CD4-positive, alpha-beta T cell treated with Interleukin-15 for 1 hour (primary cell): Measurements from ENCODE around the gene TAX1BP1.
"Not testable (repeated sequence)": the region's sequence is repeated elsewhere in the genome, so short reads cannot be mapped to it uniquely, and the experiment has no call there.

Experiments used
- DNase-seq: peaks from one replicate; pipeline ENCODE4 v3.0.0-alpha.2; 2020

Gene TAX1BP1

DNA sequence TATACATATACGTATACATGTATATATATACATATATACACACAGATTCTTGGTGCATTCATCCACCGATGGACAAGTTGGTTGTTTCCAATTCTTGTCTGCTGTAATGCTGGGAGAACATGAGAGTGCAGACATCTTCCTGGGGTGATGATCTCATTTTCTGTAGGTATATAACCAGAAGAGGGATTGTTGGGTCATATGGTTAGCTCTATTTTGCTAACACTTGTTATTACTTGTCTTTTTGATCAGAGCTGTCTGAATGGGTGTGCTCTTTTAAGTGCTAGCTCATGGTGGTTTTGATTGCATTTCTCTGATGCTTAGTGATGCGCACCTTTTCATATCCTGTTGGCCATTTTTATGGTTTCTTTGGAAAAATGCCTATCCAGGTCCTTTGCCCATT is 106.4 kb downstream of the TAX1BP1 start:
- DNase-seq = no peak

DNA sequence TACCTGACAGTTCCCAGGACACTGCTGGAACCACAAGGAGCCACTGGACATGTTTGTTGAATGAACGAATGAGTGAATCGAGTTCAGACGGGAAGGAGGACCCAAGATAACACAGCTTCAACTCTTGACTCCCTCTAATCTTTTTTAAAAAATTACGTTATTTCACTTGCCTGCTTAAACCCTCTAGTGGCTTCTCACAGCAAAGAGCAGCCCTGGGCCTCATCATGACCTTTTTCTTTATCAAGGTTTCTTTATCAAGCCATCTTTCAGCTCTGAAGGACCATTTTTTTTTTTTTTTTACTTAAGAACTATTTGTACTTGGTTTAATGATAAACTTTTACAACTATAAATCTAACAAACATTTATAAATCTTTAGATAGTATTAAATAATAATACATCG is 110.6 kb downstream of the TAX1BP1 start:
- DNase-seq = no peak

DNA sequence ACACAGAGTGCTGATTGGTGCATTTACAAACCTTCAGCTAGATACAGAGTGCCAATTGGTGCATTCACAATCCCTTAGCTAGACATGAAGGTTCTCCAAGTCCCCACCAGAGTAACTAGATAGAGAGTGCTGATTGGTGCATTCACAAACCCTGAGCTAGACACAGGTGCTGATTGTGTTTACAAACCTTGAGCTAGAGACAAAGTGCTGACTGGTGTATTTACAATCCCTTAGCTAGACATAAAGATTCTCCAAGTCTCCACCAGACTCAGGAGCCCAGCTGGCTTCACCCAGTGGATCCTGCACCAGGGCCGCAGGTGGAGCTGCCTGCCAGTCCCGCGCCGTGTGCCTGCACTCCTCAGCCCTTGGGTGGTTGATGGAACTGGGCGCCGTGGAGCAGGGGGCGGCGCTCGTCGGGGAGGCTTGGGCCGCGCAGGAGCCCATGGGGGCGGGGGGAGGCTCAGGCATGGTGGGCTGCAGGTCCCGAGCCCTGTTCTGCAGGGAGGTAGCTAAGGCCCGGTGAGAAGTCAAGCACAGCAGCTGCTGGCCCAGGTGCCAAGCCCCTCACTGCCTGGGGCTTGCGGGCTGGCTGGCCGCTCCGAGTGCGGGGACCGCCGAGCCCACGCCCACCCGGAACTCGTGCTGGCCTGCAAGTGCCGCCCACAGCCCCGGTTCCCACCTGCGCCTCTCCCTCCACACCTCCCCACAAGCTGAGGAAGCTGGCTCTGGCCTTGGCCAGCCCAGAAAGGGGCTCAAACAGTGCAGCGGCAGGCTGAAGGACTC is 116.9 kb downstream of the TAX1BP1 start:
- not testable (repeated sequence) for DNase-seq

DNA sequence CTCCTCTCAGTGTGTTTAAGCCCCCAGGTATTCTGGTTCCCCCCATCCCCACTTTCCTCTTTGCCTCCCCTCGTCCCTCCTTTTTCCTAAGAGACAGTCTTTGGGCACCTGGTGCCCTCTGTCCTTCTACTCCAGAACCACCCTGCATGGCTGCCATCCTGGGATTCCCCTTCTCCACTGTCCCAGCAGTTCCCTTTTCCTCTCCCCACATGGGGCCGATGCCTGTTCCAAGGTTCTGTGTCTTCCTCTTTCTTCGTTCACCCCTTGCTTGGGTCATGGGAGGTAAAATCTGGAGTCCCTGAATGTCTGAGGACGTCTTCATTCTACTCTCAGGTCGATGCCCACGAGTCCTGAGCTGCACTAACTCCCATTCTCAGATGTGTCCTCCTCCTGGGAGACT is 120.8 kb downstream of the TAX1BP1 start:
- DNase-seq = no peak

DNA sequence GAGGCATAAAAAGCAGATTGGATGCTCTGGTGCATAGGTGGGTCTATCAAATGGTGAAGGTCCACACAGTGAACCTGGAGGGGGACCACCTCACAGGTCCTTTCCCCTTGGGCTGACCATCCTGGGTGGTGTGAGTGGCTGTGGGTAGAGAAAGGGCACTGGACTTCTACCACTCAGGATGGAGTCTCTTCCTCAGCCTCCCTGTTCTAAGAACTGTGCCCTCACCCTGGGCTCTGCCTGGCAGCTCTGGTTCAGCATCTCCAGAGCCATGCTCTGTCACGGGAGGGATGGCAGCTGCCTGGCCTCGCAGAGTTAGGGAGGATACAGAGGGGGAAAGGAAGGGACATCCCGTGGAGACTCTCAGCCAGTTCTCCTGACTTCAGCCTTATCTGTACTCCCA is 121.8 kb downstream of the TAX1BP1 start:
- no peak for DNase-seq

DNA sequence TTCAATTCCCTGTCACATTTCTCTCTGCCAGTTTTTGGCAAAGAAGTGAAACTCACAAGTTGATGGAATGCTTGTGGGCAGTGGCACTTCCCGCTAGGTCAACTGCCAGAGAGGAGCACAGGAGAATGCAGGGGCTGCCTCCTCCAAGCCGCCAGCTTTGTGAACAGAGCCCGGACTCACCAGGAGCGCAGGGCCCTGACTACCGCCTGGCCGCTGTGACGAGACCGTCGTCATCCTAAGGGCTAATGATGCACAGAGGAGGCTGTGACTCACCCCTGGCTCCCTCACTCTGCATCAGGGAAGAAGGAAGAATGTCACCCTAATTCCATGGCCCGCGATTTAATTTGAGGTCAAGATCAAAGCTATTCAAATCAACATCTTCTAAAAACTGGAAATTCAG is 123.9 kb downstream of the TAX1BP1 start:
- DNase-seq = no peak

DNA sequence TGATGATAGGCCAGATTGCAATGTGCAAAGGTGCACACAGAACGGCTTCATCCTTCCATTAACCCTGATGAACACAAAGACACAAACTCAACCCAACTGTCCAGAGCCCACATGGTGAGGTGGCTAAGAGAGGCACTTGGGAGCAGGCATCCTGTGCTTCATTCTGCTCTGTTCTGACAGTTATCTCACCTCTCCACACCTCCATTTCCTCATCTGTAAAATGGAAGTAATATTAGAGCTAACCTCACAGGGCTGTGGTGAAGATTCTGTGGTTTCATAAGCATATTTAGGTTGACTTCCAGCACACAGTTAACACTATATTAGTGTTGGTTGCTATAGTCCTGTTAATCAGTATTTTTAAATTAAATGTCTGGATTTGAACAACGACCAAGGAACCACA is 126.3 kb downstream of the TAX1BP1 start:
- no peak for DNase-seq

DNA sequence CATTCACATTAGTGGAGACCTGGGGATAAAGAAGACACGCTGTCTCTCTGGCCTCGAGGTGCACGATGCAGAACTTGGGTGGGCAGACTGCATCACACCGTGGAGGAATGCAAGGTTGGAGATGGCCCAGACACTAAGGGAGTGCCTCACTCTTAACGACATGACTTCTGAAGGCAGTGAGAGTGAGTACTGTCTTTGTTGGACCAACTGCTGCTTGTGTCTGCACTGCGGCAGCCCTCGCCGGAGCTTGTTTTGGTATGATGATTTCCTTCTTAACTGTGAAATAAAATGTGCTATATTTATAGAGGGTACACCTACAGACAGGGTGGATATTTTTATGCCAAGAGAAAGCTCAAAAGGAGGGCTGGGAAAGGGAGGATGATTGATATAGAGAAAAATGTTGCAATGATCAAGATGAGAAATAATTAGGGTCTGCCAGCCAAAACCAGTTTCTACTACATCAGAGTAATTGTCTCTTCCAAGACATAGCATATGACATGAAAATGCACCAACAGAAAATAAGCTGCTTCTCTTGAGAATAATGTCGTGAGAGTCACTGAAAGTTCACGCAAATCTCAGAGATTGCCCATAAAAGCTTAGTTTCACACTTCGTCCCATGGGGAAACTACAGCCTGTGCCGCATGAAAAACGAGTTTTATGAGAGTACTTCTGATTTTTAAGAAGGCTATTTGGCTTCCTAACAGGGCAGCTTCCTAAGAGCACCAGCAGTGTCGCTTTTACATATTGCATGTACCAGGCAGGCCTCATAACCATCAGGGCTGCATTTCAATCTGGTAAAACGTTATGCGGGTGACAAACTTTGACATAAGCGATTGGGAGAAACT is 127.1 kb downstream of the TAX1BP1 start:
- DNase-seq = no peak

DNA sequence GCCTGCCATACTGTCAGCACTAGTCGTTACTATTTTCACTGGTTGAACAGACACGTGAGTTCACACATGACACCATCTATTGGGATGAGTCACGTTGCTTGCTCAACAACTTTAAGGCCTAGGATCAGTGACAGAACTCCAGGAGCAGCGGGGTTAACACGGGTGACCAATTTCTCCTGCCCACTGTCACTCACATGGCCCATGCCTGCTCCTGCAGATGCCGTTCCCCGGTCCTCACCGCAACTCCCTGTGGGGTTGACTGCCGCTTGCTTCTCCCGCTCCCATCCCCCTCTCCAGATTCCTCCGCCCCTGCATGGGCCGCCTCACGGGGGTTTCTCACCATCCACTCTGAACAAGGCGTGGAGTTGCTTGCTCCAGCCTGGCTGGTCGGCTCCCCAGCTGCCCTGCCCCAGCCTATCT is 128.2 kb downstream of the TAX1BP1 start:
- no peak for DNase-seq

DNA sequence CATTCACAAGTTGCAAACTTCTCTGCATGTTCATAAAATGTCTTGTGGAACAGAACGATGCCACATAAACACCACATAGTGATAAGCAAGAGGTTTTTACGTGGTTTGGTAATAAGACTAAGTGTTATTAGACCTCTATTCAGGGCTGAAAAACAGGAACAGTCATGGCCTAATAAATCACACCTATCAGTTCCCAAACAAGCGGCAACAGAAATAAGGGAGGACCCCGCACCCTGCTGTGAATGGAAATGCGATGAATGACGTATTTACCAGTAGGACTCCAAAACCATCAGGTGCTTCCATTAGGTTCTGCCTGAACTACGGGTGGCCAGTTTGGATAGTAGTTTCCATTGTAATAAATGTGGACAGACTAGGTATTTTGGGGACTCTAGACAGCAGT is 129.1 kb downstream of the TAX1BP1 start:
- no peak for DNase-seq

DNA sequence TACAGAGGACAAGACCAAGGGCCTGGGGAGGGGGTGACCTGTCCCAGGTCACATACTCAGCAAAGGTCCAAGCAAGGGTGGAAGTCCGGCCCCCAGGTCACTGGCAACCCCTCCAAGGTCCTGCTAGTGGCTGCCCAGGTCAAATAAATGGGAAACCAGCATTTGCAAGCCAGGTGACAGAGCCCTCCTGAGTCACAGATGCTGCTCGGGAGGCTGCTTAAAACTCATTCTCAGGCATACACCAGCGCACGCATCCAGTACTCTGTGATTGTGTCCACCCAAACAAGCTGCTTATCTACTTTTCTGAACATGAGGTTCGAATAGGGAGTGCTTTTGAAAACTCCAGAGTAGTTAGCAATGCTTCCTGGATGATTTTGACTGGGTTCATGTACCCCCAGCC is 130.6 kb downstream of the TAX1BP1 start:
- DNase-seq = no peak

DNA sequence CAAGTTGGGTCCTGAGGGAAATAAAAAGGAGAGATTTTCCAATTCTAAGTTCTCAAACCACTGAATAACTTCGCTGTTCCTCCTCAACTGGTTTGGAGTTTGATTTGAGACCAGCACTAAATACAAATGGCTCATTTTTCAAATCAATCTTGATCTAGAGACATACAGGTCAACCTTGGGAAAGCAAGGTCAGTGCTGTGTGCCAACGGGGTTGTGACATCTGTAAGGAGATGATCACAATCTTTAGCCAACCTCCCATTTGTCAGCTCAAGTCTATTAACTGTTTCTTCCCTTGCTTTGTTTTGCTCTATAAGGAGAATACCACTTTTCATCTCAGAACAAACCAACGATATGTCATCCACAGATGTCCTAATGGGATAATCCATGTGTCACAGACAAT is 131.1 kb downstream of the TAX1BP1 start:
- DNase-seq = no peak

DNA sequence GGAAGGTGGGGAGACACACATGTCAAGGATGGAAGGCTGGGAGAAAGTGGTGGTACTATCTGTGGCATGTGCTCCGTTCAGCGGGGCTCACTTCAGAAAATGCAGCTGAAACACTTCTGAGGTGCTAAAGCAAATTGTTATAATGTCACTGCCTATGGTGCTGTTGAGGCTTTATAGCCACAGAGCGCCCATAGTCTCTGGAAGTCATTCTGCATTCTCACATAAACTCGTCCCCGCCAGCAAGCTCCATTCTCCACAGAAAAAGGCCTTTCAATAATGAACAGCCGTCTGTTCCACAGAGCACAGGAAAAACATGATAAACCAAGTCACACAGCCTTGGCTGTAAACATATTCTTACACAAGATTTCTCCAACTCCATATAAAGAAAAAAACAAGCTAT is 131.9 kb downstream of the TAX1BP1 start:
- DNase-seq = no peak

DNA sequence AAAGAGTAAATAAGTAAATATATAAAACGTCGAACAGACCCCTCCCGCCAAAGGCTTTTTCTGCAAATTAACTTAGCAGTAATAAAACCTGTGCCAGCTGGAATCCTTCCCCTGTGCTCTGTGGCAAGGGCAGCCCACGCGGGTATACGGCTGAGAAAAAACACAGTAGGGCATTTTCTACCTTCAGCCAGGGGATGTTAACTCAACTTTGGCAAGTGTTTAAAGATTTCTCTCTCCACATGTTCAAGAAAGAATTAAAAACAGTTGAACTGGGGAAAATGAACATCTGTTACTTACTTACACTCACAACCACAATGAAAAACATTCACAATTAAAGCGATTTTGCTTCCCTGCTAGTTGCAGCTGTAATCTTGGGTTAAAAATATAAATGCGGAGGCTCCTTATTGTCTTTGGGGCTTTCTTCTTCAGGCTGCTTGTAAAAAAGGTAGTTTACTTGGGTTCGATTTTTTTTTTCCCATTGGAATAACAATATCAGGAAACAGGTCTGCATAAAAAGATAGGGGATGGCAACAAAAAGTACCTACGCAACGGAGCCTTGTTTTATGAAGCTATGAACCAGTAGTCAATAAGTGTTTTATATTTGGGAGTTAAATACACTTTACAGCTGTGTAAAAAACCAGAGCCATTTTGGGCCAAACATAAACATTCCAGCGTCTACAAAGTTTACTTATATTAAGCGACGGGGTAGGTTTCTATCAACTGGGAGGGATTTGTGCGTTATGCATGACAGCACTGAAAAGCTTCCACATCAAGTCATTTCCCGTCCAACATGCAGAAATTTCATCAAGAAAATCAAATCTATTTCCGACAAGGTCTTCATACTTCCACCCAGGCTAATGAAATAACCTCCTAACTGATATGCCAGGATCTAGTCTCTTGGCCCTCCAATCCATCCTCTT is 132.7 kb downstream of the TAX1BP1 start:
- no peak for DNase-seq

DNA sequence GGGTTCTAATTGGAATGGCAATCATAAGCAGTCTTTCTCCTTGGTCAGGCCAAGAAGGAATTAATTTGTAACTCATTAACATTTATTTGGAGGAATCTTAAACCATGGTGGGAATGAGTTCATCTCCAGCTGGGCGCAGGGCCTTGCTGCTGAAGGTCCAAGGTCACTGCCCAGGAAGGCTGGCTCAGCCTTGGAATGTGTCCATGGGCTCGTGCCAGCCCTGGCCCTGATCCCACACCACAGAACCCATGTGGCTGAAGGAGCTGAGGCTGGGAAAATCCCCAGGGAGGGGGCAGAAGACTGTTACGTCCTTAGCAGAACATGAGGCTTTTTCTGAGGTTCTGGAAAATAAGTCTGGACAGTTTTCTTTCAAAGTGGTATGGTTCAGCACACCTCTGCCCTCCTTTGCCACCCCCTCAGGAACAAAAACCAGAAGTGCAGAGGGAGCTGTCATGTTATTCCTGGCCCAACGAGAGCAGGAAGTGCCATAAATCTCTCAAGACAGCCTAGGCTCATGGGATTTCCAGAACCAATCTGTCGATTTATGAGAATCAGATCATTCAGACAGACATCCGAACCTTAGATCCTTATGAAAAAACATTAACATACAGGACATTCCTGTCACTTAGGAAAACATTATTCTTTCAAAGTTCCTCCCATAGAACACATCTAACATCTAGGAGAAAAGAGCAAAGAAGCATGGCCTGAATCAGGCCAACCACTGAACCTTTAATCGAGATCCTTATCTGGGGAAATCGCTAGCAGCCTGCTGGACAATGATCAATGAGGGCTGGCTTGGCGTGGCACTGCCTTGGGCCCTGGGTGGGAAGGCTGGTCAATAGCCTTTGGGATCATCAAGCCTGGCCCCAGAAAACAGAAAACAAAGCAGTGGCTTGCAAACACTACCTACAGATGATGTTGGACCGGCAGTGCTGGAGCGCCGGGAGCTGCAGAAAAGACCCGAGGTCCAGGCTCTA is 134.3 kb downstream of the TAX1BP1 start:
- DNase-seq = no peak

DNA sequence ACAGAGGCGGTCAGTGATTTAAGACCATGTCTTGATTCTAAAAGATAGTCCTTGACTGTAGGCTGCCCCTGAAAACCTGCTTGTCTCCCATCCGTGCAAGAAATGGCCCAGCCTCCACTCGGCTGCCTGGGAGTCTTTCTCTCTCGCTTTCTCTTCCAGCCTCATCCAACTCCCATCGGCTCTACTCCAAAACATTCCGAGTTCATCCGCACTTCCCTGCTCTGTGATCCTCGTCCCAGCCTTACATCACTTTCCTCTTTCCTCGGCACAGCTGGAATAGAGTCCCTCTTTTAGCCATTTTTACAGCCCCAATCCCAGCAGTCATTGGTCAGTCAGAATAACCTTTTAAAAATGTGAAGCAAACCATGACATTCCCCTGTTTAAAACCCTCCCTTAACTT is 135.1 kb downstream of the TAX1BP1 start:
- DNase-seq = no peak

DNA sequence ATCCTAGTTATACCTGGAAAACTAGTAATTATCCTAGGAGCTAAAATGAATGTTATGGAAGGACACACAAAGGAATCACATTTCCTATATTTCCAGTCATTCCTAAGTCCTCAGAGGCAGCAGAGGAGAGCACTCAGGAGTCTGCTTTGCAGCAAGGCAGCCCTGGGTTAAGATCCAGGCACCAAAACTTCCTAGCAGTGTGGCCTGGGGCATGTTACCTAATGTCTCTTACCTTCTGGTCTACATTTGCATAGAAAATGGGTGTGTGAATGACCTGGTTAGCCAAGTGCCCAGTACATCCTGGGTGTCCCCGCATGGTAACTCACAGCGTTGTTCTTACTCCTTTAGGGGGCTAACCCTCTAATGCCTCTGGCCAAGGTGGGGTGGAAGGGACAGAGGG is 135.9 kb downstream of the TAX1BP1 start:
- no peak for DNase-seq

DNA sequence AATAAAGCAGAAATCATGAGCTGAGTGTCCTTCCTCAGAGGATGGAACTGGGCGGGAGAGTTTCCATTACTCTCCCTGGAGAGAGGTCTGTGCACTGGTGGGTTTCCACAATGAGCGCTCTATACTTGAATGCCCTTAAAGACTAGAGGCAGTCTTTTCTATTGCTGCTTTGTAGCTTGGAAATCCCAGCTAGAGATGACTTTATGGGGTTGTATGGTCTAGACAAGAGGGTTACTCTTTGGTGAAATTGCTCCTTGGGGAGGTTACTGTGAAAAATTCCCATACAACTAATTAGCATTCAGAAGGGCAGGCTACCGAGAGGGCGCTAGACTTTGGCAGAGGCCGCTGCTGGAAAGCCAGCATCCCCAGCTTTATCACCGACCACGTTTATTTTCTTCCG is 136.8 kb downstream of the TAX1BP1 start:
- DNase-seq = no peak
